ENCODE data around the gene SUMF1. TPM values are rescaled to one million over a fixed set of nuclear protein-coding genes. Genes with fewer than 3 reads are reported as not detected.

SUMF1 gene
- total and polyA plus RNA-seq, 8 donors = 7.1 to 25.8 (median 12.6) TPM

DNA sequence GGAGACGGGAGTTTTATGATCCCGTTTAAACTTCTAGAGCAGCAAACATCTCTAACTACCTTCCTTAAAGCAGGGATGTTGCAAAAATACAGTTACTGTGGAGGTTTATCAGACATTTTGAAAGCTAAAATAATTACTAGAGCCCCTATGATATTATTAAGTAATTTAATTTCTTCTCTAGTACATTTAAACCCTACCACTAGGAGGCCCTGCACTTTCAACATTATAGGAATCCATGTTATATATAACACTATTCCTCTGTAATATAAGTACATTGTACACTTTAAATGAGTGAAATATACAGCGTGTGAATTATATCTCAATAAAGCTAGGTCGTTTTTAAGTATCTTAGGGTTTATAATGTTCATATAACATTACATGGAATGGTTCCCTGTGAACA lies 152.4 kb downstream of the SUMF1 start:
- 85% methylated on average over 4 of the region's 4 CpGs for WGBS, 2 donors
- H3K36me3 ChIP-seq = no peaks in the 10 kb centered on the region
- peaks cover 0 to 12% (median 0%) of the 10 kb centered on the region in 3 donors for H3K4me1 ChIP-seq
- no peaks in the 10 kb centered on the region for H3K27me3 ChIP-seq
- H3K4me3 ChIP-seq = no peak overlapping the region
- FAIRE-seq (no peak), DNase-seq (no peak), ATAC-seq (no peak)
- TF ChIP-seq, protein P1, sequence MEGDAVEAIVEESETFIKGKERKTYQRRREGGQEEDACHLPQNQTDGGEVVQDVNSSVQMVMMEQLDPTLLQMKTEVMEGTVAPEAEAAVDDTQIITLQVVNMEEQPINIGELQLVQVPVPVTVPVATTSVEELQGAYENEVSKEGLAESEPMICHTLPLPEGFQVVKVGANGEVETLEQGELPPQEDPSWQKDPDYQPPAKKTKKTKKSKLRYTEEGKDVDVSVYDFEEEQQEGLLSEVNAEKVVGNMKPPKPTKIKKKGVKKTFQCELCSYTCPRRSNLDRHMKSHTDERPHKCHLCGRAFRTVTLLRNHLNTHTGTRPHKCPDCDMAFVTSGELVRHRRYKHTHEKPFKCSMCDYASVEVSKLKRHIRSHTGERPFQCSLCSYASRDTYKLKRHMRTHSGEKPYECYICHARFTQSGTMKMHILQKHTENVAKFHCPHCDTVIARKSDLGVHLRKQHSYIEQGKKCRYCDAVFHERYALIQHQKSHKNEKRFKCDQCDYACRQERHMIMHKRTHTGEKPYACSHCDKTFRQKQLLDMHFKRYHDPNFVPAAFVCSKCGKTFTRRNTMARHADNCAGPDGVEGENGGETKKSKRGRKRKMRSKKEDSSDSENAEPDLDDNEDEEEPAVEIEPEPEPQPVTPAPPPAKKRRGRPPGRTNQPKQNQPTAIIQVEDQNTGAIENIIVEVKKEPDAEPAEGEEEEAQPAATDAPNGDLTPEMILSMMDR (IDR thresholded peaks at IDR 0.05) = no peak
- H3K27ac ChIP-seq = no peak overlapping the region
- no peaks in the 10 kb centered on the region for H3K9me3 ChIP-seq
- intact Hi-C loops (cut with DNase I) = no loop called here

DNA sequence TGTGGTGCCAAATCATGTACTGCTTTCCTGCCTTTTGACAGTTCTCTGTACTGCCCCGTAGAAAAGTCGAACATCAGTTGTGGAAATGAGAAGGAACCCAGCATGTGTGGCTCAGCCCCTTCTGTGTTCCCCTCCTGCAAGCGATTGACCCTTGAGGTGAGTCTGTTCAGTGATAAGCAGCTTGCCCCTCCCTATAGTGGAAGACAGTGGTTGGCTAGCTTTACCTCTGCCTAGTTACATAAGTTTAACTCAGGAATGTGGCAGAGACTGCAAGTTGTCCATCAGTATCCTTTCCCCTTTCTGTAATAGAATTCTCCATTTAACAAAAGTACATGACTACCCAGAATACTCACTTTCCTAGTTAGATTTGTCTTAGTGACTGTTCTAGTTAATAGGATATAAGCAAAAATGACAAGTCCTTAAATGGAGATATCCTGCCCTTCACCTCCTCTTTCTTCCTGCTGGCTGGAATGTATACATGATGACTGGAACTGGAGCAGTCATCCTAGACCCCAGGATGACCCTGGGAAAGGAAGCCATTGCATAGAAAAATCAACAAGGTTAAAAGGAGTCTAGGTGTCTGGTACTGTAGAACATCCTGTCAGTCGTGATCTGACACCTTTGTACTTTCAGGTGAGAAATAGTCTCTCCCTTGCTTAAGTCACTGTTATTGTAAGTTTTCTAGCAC lies 153.3 kb downstream of the SUMF1 start:
- H3K4me1 ChIP-seq = peaks cover 0 to 12% (median 0%) of the 10 kb centered on the region in 3 donors
- no peaks in the 10 kb centered on the region for H3K36me3 ChIP-seq
- WGBS, 2 donors = 92 to 93% methylated on average over 4 of the region's 4 CpGs
- H3K4me3 ChIP-seq = no peak overlapping the region
- FAIRE-seq (no peak), ATAC-seq (no peak), DNase-seq (no peak)
- intact Hi-C loops (cut with DNase I) = no loop called here
- H3K27ac ChIP-seq = no peak overlapping the region
- no peaks in the 10 kb centered on the region for H3K27me3 ChIP-seq
- TF ChIP-seq, protein P1 (IDR thresholded peaks at IDR 0.05) = no peak
- H3K9me3 ChIP-seq = no peaks in the 10 kb centered on the region

DNA sequence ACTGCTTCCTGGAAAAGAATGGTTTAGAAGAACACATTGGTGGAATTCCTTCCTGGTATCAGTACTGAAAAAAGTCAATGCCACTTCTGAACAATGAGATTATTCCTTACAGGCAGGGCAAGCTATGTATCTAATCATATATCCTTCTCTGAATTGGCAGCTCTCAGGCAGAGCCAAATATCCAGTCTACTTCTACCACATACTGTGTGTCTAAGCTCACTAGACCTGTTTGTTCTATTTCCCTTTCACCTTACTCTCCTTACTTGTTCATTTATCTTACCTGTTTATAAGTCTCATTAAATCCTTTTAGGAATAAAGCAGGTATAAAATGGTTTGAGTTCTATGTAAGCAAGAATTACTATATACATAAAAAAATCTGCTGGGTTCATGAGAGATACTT lies 155.6 kb downstream of the SUMF1 start:
- Histone ChIP-seq H3K27me3 (no peaks in the 10 kb centered on the region), H3K36me3 (no peaks in the 10 kb centered on the region), H3K27ac (no peak overlapping the region), H3K4me3 (no peak overlapping the region), H3K9me3 (no peaks in the 10 kb centered on the region), H3K4me1 (peaks cover 0 to 22% (median 0%) of the 10 kb centered on the region in 3 donors)
- TF ChIP-seq, protein P1 (IDR thresholded peaks at IDR 0.05) = no peak
- no peak for FAIRE-seq
- ATAC-seq = peak in 2 of 4 donors; percentile 18 to 46
- intact Hi-C loops (cut with DNase I) = no loop called here
- no peak for DNase-seq

Other genes starting within 250 kb of the SUMF1 start
- 1 to 10 TPM; 4.1 to 9.9 (median 8.1) TPM for gene SETMAR, start 163.9 kb downstream of the SUMF1 start, total RNA-seq
- 10 to 100 TPM in 1 of 2 donors, 1 to 10 TPM in 1; 9.7 to 11.7 TPM for gene SETMAR, start 163.9 kb downstream of the SUMF1 start, polyA plus RNA-seq
- 10 to 100 TPM in 4 of 6 donors, 1 to 10 TPM in 2; 8.0 to 19.1 (median 11.1) TPM for gene ITPR1, start 26.1 kb upstream of the SUMF1 start, total RNA-seq
- 1 to 10 TPM; 4.5 to 9.3 TPM for gene ITPR1, start 26.1 kb upstream of the SUMF1 start, polyA plus RNA-seq